ENCODE results near the gene TMEM163.

Gene TMEM163

GRCh38 chr2:134690629-134691215, 28.1 kb downstream of the TMEM163 start:
- DNase-seq: no peak

GRCh38 chr2:134689315-134689714, 29.5 kb downstream of the TMEM163 start:
- no peak for DNase-seq

GRCh38 chr2:134685967-134686366, 32.8 kb downstream of the TMEM163 start:
- DNase-seq: no peak

- no peak for DNase-seq
Measured at GRCh38 chr2:134683561-134684112, 35.2 kb downstream of the TMEM163 start.

- DNase-seq: no peak
Measured at GRCh38 chr2:134682726-134683125, 36.1 kb downstream of the TMEM163 start.

GRCh38 chr2:134681201-134681600, 37.6 kb downstream of the TMEM163 start:
- DNase-seq: no peak

- no peak for DNase-seq
Measured at GRCh38 chr2:134679745-134680144, 39.1 kb downstream of the TMEM163 start.

- DNase-seq: no peak
Measured at GRCh38 chr2:134679294-134679693, 39.5 kb downstream of the TMEM163 start.

GRCh38 chr2:134677856-134678756, 40.7 kb downstream of the TMEM163 start:
- no peak for DNase-seq

GRCh38 chr2:134676960-134677359, 41.8 kb downstream of the TMEM163 start:
- DNase-seq: no peak

- no peak for DNase-seq
Measured at GRCh38 chr2:134675314-134675713, 43.5 kb downstream of the TMEM163 start.

GRCh38 chr2:134674687-134675086, 44.1 kb downstream of the TMEM163 start:
- no peak for DNase-seq

- no peak for DNase-seq
Measured at GRCh38 chr2:134671513-134671912, 47.3 kb downstream of the TMEM163 start.

GRCh38 chr2:134670955-134671354, 47.8 kb downstream of the TMEM163 start:
- DNase-seq: no peak

- no peak for DNase-seq
Measured at GRCh38 chr2:134669731-134670669, 48.8 kb downstream of the TMEM163 start.

GRCh38 chr2:134668821-134669220, 50.0 kb downstream of the TMEM163 start:
- DNase-seq: no peak

- no peak for DNase-seq
Measured at GRCh38 chr2:134667541-134667940, 51.3 kb downstream of the TMEM163 start.

GRCh38 chr2:134667081-134667480, 51.7 kb downstream of the TMEM163 start:
- no peak for DNase-seq

GRCh38 chr2:134665727-134666506, 52.9 kb downstream of the TMEM163 start:
- no peak for DNase-seq

- no peak for DNase-seq
Measured at GRCh38 chr2:134663451-134664450, 55.0 kb downstream of the TMEM163 start.

GRCh38 chr2:134662751-134663150, 56.0 kb downstream of the TMEM163 start:
- no peak for DNase-seq

All from islet precursor cell (in vitro differentiated cells).